Umbilical cord (tissue), 2 donors: Measurements from ENCODE around the gene PDCD2L. TPM values are rescaled to one million over a fixed set of nuclear protein-coding genes. Genes with fewer than 3 reads are reported as not detected.
"Not testable (repeated sequence)": the region's sequence is repeated elsewhere in the genome, so short reads cannot be mapped to it uniquely, and the experiment has no call there.

ENCODE experiments used
- DNase-seq: peaks from one replicate; pipeline ENCODE4 v3.0.0-alpha.2; 2015; ENCODE audit warnings: low spot score
- total RNA-seq: library from RNA; depleted of rRNA; stranded (reverse); fragments of >200 nt; gene quantifications from one replicate; pipeline ENCODE4 v1.2.3, GENCODE V29; 2014; ENCODE audit warnings: low replicate concordance; ENCODE audit not compliant: insufficient read depth

The PDCD2L gene
- total RNA-seq, 1 donor from 2014 or later = 2.9 TPM

- DNase-seq = no peak
Observed at GRCh38 chr19:34468409-34468808, 64.2 kb downstream of the PDCD2L start.

- not testable (repeated sequence) for DNase-seq
Observed at GRCh38 chr19:34469026-34469425, 64.8 kb downstream of the PDCD2L start.

GRCh38 chr19:34471906-34472700 is 67.9 kb downstream of the PDCD2L start:
- no peak for DNase-seq

GRCh38 chr19:34474233-34474989 is 70.2 kb downstream of the PDCD2L start:
- DNase-seq = no peak

- DNase-seq = peak; percentile 80
Observed at GRCh38 chr19:34475026-34475974, 71.1 kb downstream of the PDCD2L start.

Other genes starting within 250 kb of the PDCD2L start
- 94.4 TPM for gene LSM14A, start 231.9 kb upstream of the PDCD2L start, total RNA-seq
- gene GARRE1, start 149.8 kb upstream of the PDCD2L start, total RNA-seq = 21.4 TPM
- gene GPI, start 39.2 kb upstream of the PDCD2L start, total RNA-seq = 125 TPM
- 87.2 TPM for gene UBA2, start 24.0 kb downstream of the PDCD2L start, total RNA-seq
- 51.5 TPM for gene WTIP, start 77.4 kb downstream of the PDCD2L start, total RNA-seq